RWPE1 (cell line): Measurements from ENCODE around the gene BEST4.
A peak's percentile ranks its signal among the peaks of the same experiment; 100 is the strongest.
"Not testable (repeated sequence)": the region's sequence is repeated elsewhere in the genome, so short reads cannot be mapped to it uniquely, and the experiment has no call there.

ENCODE experiments used
- CTCF ChIA-PET: fragments of 350-600 bp; sonication (Branson Sonifier 250); formaldehyde crosslinking; extraction: SDS; loops from one replicate; lab custom pipeline; 2021; lab: Yijun Ruan, JAX
- POLR2A ChIA-PET: fragments of 400-600 bp; formaldehyde crosslinking; extraction: SDS; loops from one replicate; lab custom pipeline; 2020; ENCODE audit warnings: antibody characterized with exemption; ENCODE audit not compliant: low non-redundant PET; lab: Yijun Ruan, JAX
- DNase-seq: peaks from one replicate; pipeline ENCODE4 v3.0.0; 2012; ENCODE audit warnings: low spot score
- H3K27ac ChIP-seq: fragments of 450-650 bp; 2 replicates; pipeline ENCODE4 v1.5.1; 2017
- TF ChIP-seq, protein P1 (sequence below): fragments of 450-650 bp; conservative IDR thresholded peaks from 2 replicates; pipeline ENCODE4 v1.5.1; 2017; ENCODE audit warnings: low read depth, mild to moderate bottlenecking

The BEST4 gene

GRCh38 chr1:44811234-44811633 is 23.3 kb upstream of the BEST4 start:
- POLR2A ChIA-PET = interaction anchor here (0.7 kb wide), 2 partner anchors 11 to 81 kb away, joined by 8 read pairs; no protein-coding TSS in a partner anchor
- CTCF ChIA-PET = interaction anchor here (0.7 kb wide), 1 partner anchor 1363 kb away, joined by 4 read pairs; no protein-coding TSS in a partner anchor

GRCh38 chr1:44810762-44811105 is 22.8 kb upstream of the BEST4 start:
- POLR2A ChIA-PET = interaction anchor here (0.7 kb wide), 1 partner anchor 80 kb away, joined by 8 read pairs; no protein-coding TSS in a partner anchor
- CTCF ChIA-PET = interaction anchor here (0.7 kb wide), 1 partner anchor 1363 kb away, joined by 4 read pairs; no protein-coding TSS in a partner anchor

More at GRCh38 chr1:44811234-44811633, 23.3 kb upstream of the BEST4 start:
- H3K27ac ChIP-seq = peak overlapping the region; percentile 99
- no peak for DNase-seq
- TF ChIP-seq, protein P1, sequence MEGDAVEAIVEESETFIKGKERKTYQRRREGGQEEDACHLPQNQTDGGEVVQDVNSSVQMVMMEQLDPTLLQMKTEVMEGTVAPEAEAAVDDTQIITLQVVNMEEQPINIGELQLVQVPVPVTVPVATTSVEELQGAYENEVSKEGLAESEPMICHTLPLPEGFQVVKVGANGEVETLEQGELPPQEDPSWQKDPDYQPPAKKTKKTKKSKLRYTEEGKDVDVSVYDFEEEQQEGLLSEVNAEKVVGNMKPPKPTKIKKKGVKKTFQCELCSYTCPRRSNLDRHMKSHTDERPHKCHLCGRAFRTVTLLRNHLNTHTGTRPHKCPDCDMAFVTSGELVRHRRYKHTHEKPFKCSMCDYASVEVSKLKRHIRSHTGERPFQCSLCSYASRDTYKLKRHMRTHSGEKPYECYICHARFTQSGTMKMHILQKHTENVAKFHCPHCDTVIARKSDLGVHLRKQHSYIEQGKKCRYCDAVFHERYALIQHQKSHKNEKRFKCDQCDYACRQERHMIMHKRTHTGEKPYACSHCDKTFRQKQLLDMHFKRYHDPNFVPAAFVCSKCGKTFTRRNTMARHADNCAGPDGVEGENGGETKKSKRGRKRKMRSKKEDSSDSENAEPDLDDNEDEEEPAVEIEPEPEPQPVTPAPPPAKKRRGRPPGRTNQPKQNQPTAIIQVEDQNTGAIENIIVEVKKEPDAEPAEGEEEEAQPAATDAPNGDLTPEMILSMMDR = no peak

DNA sequence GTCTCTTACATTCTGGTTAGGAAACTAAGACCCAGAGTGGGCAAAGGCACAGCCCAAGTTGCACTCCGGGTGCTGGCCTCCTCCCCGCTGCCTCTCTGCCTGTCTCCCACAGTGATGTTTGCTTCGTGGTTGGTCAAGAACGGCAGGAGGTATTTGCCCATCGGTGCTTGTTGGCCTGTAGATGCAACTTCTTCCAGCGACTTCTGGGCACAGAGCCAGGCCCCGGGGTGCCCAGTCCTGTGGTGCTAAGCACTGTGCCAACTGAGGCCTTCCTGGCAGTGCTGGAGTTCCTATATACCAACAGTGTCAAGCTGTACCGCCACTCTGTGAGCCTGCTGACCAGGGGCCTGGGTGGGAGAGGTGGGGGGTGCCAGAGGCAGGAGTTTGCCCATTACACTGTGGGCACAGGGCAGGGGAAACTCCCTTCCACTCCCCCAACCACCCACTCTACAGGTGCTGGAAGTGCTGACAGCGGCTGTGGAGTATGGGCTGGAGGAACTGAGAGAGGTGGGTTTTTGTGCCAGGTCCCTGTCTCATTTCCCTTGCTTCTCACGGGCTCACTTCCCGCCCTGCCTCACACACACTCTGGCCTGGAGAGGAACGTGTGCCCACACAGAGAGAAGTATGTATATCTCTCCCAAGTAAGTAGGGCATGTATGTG is 22.3 kb upstream of the BEST4 start:
- POLR2A ChIA-PET = interaction anchor here (0.7 kb wide), 1 partner anchor 80 kb away, joined by 8 read pairs; no protein-coding TSS in a partner anchor
- TF ChIP-seq, protein P1 = no peak
- H3K27ac ChIP-seq = peak overlapping the region; percentile 99
- DNase-seq = no peak
- CTCF ChIA-PET = interaction anchor here (0.7 kb wide), 1 partner anchor 1362 kb away, joined by 4 read pairs; no protein-coding TSS in a partner anchor

More at GRCh38 chr1:44810762-44811105, 22.8 kb upstream of the BEST4 start:
- H3K27ac ChIP-seq = peak overlapping the region; percentile 99
- not testable (repeated sequence) for DNase-seq

- CTCF ChIA-PET = interaction anchor here (0.6 to 1.1 kb wide), 3 partner anchors 12 to 163 kb away, joined by 3 to 4 read pairs (median 4); no protein-coding TSS in a partner anchor
- no peak for DNase-seq
- peak overlapping the region; percentile 99 for H3K27ac ChIP-seq
- TF ChIP-seq, protein P1 = no peak
- POLR2A ChIA-PET = interaction anchor here (1.0 kb wide), 1 partner anchor 9 kb away, joined by 4 read pairs; the partner anchor contains the start of gene PLK3
Observed at GRCh38 chr1:44808938-44809917, 21.3 kb upstream of the BEST4 start.

- peak within 1 kb of the TSS; percentile 99 for H3K27ac ChIP-seq
- no peak for DNase-seq
- ChIA-PET CTCF (interaction anchor here (0.5 to 0.7 kb wide), 5 partner anchors 14 to 498 kb away, joined by 3 to 6 read pairs (median 4); no protein-coding TSS in a partner anchor), POLR2A (interaction anchor here (1.0 kb wide), 1 partner anchor 8 kb away, joined by 4 read pairs; the partner anchor contains the start of gene PLK3)
- TF ChIP-seq, protein P1 = no peak
Observed at GRCh38 chr1:44808063-44808937, 20.3 kb upstream of the BEST4 start, which contains the start of gene BTBD19. Gene BTBD19 (plus strand): TSS chr1:44808523. CDS start chr1:44808821, 298 bp downstream.
